ENCODE data around the gene ELMOD3. TPM values are rescaled to one million over a fixed set of nuclear protein-coding genes. Genes with fewer than 3 reads are reported as not detected.

ELMOD3 gene
- total RNA-seq, 3 donors from 2014 or later: 18.1 to 29.8 (median 23.0) TPM

DNA sequence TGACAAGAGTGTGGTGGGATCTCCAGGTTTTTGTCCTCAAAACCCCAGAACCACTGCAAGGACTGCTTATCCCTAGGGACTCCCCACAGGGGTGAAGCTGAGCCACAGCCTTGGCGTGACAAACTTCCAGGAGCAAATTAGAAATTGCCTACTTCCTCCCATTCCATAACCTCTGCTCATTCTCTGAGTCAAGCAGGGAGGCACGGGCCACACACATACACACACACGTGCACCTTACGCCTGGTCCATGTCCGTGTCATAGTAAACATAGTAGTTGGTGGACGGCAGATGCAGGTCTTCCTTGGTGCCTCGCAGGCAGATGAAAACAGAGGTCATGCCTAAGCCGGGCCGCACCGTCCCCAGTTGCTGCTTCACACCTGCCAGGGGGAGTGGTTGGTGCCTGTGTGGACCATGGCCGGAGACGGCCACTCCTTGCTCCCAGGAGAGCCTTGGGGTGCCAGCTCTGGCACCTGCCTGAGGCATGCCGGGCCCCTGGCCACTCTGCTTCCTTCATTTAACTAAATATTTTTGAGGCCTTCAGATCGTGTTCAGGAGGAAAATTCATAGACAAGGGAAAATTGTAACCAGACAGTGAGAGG, 10.1 kb upstream of the ELMOD3 start:
- Histone ChIP-seq H3K9me3 (no peaks in the 10 kb centered on the region), H3K4me3 (no peak overlapping the region), H3K4me1 (ENCODE audit: low read depth) (no peaks in the 10 kb centered on the region), H3K36me3 (ENCODE audit: low read depth) (no peaks in the 10 kb centered on the region)
- DNase-seq (no peak), ATAC-seq (no peak)
- TF ChIP-seq, protein P1, sequence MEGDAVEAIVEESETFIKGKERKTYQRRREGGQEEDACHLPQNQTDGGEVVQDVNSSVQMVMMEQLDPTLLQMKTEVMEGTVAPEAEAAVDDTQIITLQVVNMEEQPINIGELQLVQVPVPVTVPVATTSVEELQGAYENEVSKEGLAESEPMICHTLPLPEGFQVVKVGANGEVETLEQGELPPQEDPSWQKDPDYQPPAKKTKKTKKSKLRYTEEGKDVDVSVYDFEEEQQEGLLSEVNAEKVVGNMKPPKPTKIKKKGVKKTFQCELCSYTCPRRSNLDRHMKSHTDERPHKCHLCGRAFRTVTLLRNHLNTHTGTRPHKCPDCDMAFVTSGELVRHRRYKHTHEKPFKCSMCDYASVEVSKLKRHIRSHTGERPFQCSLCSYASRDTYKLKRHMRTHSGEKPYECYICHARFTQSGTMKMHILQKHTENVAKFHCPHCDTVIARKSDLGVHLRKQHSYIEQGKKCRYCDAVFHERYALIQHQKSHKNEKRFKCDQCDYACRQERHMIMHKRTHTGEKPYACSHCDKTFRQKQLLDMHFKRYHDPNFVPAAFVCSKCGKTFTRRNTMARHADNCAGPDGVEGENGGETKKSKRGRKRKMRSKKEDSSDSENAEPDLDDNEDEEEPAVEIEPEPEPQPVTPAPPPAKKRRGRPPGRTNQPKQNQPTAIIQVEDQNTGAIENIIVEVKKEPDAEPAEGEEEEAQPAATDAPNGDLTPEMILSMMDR (IDR thresholded peaks at IDR 0.05): no peak
- intact Hi-C loops (cut with DNase I, micrococcal nuclease): no loop called here

DNA sequence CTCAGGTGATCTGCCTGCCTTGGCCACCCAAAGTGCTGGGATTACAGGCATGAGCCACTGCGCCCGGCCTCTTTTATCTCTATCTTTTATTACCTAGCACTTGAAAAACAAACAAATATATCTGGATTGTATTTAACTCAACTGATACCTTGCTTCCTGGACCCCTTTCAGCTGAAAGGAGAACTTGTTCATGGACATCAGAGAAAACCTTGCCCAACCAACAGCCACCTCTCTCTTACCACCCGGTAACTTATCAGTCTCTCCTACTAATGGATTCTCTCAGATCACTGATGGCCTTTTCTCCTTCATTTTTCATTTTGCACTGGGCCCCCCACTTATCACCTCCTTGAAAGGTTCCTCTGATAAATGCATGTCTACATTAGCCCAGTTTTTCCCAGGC, 7.0 kb upstream of the ELMOD3 start:
- ATAC-seq (no peak), DNase-seq (no peak)
- no peaks in the 10 kb centered on the region for H3K9me3 ChIP-seq
- intact Hi-C loops (cut with DNase I, micrococcal nuclease): no loop called here
- TF ChIP-seq, protein P1 (IDR thresholded peaks at IDR 0.05): no peak
- no peaks in the 10 kb centered on the region for H3K4me1 ChIP-seq (ENCODE audit: low read depth)
- no peak overlapping the region for H3K4me3 ChIP-seq
- peaks cover 4% of the 10 kb centered on the region for H3K36me3 ChIP-seq (ENCODE audit: low read depth)

DNA sequence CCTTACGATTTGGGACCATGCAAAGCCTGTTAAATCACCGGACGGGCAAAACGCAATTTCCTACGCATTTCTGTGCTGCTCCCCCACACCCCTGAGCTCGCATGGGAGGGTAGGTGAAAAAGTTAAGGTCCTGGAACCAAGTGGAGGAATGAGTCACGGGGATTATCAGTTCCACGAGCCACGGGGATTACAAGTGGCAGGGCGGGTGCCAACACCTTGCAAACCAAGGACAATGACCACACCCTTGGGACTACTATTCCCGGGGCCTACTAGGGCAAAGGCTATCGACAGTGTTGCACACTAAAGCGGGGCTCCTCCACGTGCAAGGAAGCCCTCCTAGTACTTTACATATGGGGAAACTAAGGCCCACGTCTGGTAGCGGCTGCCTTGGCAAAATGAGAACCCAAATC, 688 bp upstream of the ELMOD3 start:
- no peaks in the 10 kb centered on the region for H3K9me3 ChIP-seq
- ATAC-seq (peak; percentile 85), DNase-seq (peak; percentile 81 to 82 (median 82))
- peaks cover 8% of the 10 kb centered on the region for H3K4me1 ChIP-seq (ENCODE audit: low read depth)
- TF ChIP-seq, protein P1 (IDR thresholded peaks at IDR 0.05): no peak
- intact Hi-C loops (cut with DNase I, micrococcal nuclease): no loop called here
- H3K4me3 ChIP-seq: peak overlapping the region; percentile 65
- peaks cover 4% of the 10 kb centered on the region for H3K36me3 ChIP-seq (ENCODE audit: low read depth)

DNA sequence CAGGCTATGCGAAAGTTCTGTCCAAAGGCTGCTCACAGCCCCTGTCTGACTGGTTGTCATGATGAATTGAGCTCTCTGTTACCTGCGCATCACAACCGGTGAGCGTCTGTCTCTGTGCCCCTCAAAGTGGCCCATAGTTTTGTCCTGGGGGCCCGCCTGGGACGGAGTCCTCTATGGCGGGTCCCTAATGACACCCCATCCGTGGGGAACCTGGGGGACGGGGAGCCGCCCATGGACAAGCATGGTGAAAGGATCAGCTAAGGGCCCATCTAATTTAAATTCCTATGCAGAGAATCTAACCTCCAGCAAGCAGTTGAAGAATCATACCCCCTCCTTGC, 473 bp downstream of the ELMOD3 start:
- DNase-seq (no peak), ATAC-seq (no peak)
- intact Hi-C loops (cut with DNase I, micrococcal nuclease): no loop called here
- peak overlapping the region; percentile 65 for H3K4me3 ChIP-seq
- H3K9me3 ChIP-seq: no peaks in the 10 kb centered on the region
- H3K36me3 ChIP-seq (ENCODE audit: low read depth): no peaks in the 10 kb centered on the region
- peaks cover 8% of the 10 kb centered on the region for H3K4me1 ChIP-seq (ENCODE audit: low read depth)
- TF ChIP-seq, protein P1 (IDR thresholded peaks at IDR 0.05): no peak

DNA sequence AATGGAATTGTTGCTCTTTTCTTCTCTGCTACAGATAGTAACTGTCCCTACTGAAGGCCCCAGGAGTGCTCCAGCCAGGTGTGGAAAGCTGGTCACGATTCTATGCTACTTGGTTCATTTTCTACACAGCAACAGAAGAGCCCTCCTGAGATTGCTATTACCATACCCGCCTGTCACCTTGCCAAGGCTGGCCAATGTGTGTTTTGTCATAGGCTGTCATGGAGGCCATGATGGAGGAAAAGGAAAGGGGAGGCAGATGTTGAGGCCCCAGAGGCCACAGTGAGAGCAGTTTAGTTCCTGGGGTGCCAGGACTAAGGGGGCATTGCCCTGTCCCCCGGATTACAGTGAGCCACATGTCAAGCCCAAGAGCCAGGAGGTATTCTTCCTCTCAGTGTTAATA, 952 bp downstream of the ELMOD3 start:
- H3K4me3 ChIP-seq: no peak overlapping the region
- no peaks in the 10 kb centered on the region for H3K36me3 ChIP-seq (ENCODE audit: low read depth)
- DNase-seq (no peak), ATAC-seq (no peak)
- intact Hi-C loops (cut with DNase I, micrococcal nuclease): no loop called here
- TF ChIP-seq, protein P1 (IDR thresholded peaks at IDR 0.05): no peak
- H3K4me1 ChIP-seq (ENCODE audit: low read depth): peaks cover 8% of the 10 kb centered on the region
- H3K9me3 ChIP-seq: no peaks in the 10 kb centered on the region

DNA sequence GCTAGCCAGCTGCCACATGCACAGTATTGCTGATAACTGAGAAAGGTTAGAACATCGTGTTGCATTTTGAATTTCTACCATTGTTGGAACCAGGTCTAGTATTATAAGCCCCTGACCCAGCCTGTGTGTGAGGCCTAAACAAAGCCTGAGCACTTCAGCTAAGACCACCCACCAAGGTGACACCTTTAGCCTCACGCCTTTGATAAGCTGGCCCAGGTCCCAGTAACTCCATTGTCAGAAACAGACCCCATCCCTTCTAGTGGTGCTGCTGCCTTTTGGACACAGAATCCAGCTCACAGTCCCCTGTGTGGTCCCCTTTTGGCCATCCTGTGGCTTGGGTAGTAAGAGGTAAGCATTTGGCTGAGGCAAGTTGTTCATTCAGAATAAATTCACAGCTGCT, 1.6 kb downstream of the ELMOD3 start:
- DNase-seq: no peak
- TF ChIP-seq, protein P1 (IDR thresholded peaks at IDR 0.05): no peak
- no peak overlapping the region for H3K4me3 ChIP-seq
- no peak for ATAC-seq
- H3K36me3 ChIP-seq (ENCODE audit: low read depth): no peaks in the 10 kb centered on the region
- no peaks in the 10 kb centered on the region for H3K9me3 ChIP-seq
- peaks cover 8% of the 10 kb centered on the region for H3K4me1 ChIP-seq (ENCODE audit: low read depth)
- intact Hi-C loops (cut with DNase I, micrococcal nuclease): no loop called here

Data from mucosa of descending colon (tissue), 3 donors.